SJSA1 (cell line): ENCODE measurements around the gene MRPL34. TPM values are rescaled to one million over a fixed set of nuclear protein-coding genes. Genes with fewer than 3 reads are reported as not detected.

ENCODE experiments used
- DNase-seq, 2 experiments: peaks; one replicate each; pipeline ENCODE4 v3.0.0-alpha.2; 2015 to 2020; ENCODE audit warnings: low spot score in 2 of 2, low read depth in 1 of 2
- H3K27ac ChIP-seq: fragments of 250-450 bp; sonication (Bioruptor Pico); 2 replicates; pipeline ENCODE4 v1.5.1; 2020; ENCODE audit warnings: mild to moderate bottlenecking, moderate library complexity
- H3K27me3 ChIP-seq: fragments of 250-450 bp; sonication (Bioruptor Pico); replicated peaks from 2 replicates; pipeline ENCODE4 v1.5.1; 2020; ENCODE audit warnings: mild to moderate bottlenecking, moderate library complexity
- H3K36me3 ChIP-seq: fragments of 250-450 bp; sonication (Bioruptor Pico); 2 replicates; pipeline ENCODE4 v1.5.1; 2020; ENCODE audit warnings: mild to moderate bottlenecking
- H3K4me1 ChIP-seq: fragments of 250-450 bp; sonication (Bioruptor Pico); replicated peaks from 2 replicates; pipeline ENCODE4 v1.6.1; 2021; ENCODE audit warnings: mild to moderate bottlenecking
- H3K4me3 ChIP-seq: fragments of 250-450 bp; sonication (Bioruptor Pico); 2 replicates; pipeline ENCODE4 v1.5.1; 2020; ENCODE audit warnings: mild to moderate bottlenecking
- H3K9me3 ChIP-seq: fragments of 250-450 bp; sonication (Bioruptor Pico); replicated peaks from 2 replicates; pipeline ENCODE4 v1.5.1; 2020; ENCODE audit warnings: mild to moderate bottlenecking
- total RNA-seq: library from RNA; depleted of rRNA; stranded (reverse); fragments of >200 nt; shearing (Covaris generic); gene quantifications from 2 replicates; pipeline ENCODE4 v1.2.3, GENCODE V29; 2014; rRNA removed

Gene MRPL34
- total RNA-seq, 1 experiment from 2014 or later, result 35.1 TPM

DNA sequence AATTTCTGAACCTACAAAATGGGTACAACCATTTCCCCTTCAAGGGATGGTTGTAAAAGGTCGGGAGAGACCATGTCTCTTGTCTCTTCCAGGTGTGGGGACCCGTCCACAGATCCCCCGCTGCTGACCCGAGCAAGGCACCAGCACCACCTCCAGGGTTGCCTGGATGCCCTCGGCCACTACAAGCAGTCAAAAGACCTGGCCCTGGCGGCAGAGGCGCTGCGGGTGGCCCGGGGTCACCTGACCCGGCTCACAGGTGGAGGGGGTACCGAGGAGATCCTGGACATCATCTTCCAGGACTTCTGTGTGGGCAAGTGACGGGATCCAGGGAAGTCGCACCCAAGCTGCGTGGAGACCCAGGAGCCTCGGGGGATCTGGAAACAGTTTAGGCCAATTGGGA is 35.7 kb downstream of the MRPL34 start:
- no peak overlapping the region for H3K27ac ChIP-seq
- no peak overlapping the region for H3K4me3 ChIP-seq
- peaks cover 19% of the 10 kb centered on the region for H3K4me1 ChIP-seq
- H3K9me3 ChIP-seq, result no peaks in the 10 kb centered on the region
- DNase-seq, result no peak
- H3K36me3 ChIP-seq, result peaks cover 9% of the 10 kb centered on the region
- H3K27me3 ChIP-seq, result no peaks in the 10 kb centered on the region

DNA sequence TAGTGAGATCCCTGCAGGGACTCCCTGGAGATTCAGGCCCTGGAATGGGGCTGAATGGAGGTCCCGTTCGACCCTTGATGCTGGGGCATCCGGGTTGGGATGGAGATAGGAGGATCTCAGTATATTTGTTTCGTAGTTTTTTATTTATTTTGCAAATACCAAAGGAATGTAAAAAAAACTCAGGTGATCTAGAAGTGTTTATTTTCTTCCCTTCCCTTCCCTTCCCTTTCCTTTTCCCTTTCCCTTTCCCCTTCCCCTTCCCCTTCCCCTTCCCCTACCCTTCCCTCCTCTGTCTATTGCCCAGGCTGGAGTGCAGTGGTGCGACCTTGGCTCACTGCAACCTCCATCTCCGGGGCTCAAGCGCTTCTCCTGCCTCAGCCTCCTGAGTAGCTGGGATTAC is 36.2 kb downstream of the MRPL34 start:
- no peaks in the 10 kb centered on the region for H3K9me3 ChIP-seq
- H3K4me1 ChIP-seq, result peaks cover 19% of the 10 kb centered on the region
- no peak for DNase-seq
- H3K4me3 ChIP-seq, result no peak overlapping the region
- peaks cover 9% of the 10 kb centered on the region for H3K36me3 ChIP-seq
- no peak overlapping the region for H3K27ac ChIP-seq
- H3K27me3 ChIP-seq, result no peaks in the 10 kb centered on the region

DNA sequence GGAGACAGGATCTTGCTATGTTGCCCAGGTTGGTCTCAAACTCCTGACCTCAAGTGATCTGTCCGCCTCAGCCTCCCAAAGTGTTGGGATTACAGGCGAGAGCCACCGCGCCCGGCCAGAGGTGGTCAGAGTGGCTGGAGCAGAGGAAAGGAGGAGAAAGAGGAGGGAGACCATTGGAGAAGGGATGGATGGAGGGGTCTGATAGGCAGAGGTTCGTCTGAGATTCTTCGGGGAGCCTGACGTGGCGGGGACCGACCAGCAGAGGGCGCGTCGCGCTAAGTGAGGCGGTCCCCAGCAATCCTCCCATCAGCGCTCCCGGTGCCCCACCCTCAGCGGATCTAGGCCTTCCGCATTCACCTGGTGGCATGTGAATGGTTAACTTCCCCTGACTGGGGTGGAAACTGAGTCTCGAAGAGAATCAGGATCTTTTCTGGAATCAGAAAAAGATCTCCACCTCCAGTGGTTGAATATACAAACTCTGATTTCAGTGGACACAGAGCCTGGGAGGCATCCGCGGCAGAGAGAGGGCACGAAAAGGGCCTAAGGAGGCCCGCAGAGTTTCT is 40.5 kb downstream of the MRPL34 start:
- Histone ChIP-seq H3K27me3 (no peaks in the 10 kb centered on the region), H3K4me1 (peaks cover 30% of the 10 kb centered on the region), H3K4me3 (no peak overlapping the region), H3K36me3 (no peaks in the 10 kb centered on the region), H3K9me3 (no peaks in the 10 kb centered on the region), H3K27ac (no peak overlapping the region)
- DNase-seq, result peak; percentile 53 to 73

DNA sequence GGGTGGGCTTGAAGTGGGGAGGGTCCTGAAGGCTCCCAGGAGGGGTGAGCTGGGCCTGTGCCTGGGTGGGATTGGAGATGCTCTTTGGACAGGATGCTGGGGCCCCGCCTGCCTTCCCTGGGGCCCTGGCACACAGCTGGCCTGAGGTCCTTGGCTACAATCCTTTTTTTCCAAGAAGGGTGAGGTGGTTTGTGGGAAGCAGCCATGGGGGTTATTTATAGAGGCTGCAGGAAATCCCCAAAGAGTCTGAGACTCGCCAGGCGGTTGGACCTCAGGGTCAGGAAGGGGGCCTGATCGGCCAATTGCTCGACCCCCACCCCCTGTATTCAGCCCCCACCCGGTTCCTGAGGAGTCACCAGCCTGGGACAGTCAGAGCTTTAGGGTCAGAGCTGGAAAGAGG is 41.7 kb downstream of the MRPL34 start:
- Histone ChIP-seq H3K4me1 (peaks cover 30% of the 10 kb centered on the region), H3K4me3 (no peak overlapping the region), H3K9me3 (no peaks in the 10 kb centered on the region), H3K27me3 (no peaks in the 10 kb centered on the region), H3K27ac (no peak overlapping the region), H3K36me3 (no peaks in the 10 kb centered on the region)
- DNase-seq, result no peak

DNA sequence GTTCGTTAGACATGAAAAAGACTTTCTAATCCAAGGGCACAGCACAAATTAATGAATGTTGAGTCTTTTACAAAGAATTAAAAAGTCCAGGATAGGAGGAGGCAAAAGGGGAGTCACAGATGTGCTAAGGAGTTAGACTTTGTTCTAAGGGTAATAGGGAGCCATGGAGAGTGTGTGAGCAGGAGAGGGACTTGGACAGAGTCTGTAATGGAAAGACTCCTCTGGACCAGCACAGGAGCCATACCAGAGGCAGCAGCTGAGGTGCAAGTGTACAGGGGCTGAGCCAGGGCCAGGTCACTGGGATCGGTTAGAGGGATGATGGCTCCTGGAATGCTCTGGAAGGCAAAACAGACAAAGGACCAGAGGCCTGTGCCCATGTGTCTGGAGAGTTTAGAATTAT is 42.2 kb downstream of the MRPL34 start:
- Histone ChIP-seq H3K36me3 (no peaks in the 10 kb centered on the region), H3K27ac (no peak overlapping the region), H3K27me3 (no peaks in the 10 kb centered on the region), H3K9me3 (no peaks in the 10 kb centered on the region), H3K4me3 (no peak overlapping the region), H3K4me1 (peaks cover 30% of the 10 kb centered on the region)
- DNase-seq, result no peak

DNA sequence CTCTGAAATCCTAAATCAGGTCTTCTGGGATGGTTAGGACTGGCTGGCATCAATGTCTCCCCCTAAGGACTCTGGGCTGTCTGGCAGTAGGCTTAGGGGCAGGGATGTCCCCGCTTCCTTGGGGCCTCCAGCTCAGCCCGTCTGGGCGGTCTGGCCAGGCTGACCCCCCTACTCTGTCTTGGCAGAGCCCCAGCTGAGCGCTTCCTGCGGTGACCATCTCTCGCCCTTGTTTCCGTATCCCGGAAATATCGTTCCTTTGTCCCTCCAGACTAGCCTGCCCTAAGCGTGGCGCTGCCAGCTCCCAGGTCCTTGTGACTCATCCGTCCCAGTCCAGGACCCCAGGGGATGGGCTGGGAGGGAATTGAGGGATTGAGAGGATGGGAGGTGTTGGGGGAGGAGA is 43.0 kb downstream of the MRPL34 start:
- Histone ChIP-seq H3K36me3 (no peaks in the 10 kb centered on the region), H3K27me3 (no peaks in the 10 kb centered on the region), H3K4me1 (peaks cover 30% of the 10 kb centered on the region), H3K27ac (peak overlapping the region; percentile 8; the same call in 1 of the 2 replicates), H3K9me3 (no peaks in the 10 kb centered on the region), H3K4me3 (no peak overlapping the region)
- peak; percentile 81 to 92 for DNase-seq

DNA sequence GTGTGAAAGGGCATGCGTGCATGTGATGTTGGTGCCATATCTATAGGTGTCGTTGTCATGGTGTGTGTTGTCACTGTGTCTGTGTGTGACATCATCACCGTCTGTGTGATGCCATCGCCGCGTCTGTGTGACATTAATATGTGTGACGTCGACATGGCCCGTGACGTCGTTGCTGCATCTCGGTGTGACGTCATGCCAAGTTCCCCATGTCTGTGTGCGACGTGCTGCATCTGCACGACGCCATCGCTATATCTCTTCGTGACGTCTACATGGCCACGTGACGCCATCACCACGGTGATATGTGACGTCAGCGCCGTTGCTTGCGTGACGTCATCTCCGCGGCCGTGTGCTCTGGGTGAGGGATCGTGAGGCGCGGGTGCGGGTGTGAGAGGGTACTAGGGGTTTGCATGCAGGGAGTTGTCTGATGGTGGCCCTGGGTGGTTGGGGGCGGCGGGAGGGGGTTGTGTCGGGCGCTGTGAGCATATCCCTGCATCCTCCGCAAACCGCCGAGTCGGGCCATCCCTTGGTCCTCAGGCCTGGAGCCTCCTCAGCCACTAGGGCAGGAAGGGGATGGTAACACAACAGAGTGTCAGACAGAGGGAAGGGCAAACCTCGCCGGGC is 46.3 kb downstream of the MRPL34 start:
- Histone ChIP-seq H3K4me3 (no peak overlapping the region), H3K36me3 (no peaks in the 10 kb centered on the region), H3K27ac (no peak overlapping the region), H3K9me3 (no peaks in the 10 kb centered on the region), H3K4me1 (peaks cover 23% of the 10 kb centered on the region), H3K27me3 (no peaks in the 10 kb centered on the region)
- DNase-seq, result no peak

DNA sequence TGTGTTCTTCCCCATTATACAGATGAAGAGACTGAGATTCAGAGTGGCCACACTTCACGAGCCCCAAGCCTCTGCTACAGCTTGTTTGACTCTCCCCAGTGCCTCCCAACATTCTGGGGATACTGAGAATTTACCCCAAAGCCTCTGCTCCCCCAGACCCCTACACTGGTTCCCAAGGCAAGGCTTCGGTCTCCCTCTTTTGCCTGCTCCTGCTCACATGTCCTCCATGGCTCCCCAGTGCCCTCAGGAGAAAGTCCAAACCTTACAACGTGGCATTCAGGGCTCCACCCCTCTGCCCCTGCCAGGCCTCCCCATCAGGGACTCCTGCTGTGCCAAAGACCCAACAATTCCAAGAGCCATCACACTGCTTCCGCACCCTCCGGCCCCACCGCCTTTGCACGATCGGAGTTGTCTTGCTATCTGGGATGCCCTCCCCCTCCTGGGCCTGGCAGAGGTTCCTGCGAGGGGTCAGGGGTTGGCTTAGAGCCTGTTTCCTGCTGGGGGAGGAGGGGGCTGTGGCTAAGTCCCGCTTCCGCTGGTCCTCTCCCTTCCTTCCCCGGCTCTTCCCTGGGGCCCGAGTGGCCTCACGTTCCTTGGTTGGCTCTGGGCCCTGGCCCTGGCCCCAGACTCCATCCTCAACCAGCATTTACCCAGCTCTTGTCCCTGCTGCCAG is 47.1 kb downstream of the MRPL34 start:
- H3K27me3 ChIP-seq, result no peaks in the 10 kb centered on the region
- H3K4me1 ChIP-seq, result peaks cover 16% of the 10 kb centered on the region
- no peak overlapping the region for H3K4me3 ChIP-seq
- H3K27ac ChIP-seq, result no peak overlapping the region
- H3K36me3 ChIP-seq, result no peaks in the 10 kb centered on the region
- DNase-seq, result no peak
- no peaks in the 10 kb centered on the region for H3K9me3 ChIP-seq

DNA sequence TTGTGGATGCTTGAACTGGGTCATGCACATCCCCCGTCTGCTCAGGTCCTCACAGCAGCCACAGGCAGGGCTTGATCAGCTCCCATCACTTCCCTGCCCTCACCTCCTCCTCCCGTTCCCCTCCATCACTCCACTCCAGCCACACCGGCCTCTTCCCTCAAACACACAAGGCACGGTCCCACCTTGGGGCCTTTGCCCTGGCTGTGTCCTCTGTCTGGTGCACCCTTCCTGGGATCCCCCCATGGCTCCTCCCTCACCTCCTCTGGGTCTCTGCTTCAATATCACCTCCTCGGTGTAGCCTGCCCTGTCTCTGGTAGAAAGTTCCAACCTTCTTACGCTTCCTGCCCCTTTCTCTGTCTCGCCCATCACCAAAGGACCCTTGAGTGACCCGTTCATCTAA is 47.7 kb downstream of the MRPL34 start:
- Histone ChIP-seq H3K4me1 (peaks cover 16% of the 10 kb centered on the region), H3K4me3 (no peak overlapping the region), H3K9me3 (no peaks in the 10 kb centered on the region), H3K36me3 (no peaks in the 10 kb centered on the region), H3K27ac (no peak overlapping the region), H3K27me3 (no peaks in the 10 kb centered on the region)
- no peak for DNase-seq

Other genes with a start within 250 kb of the MRPL34 start
- 19.1 and 21.5 TPM in 2 replicates for gene HAUS8, start 230.4 kb upstream of the MRPL34 start, total RNA-seq
- 26.7 and 39.9 TPM in 2 replicates for gene MYO9B, start 230.1 kb upstream of the MRPL34 start, total RNA-seq
- 23.1 and 38.4 TPM in 2 replicates for gene USE1, start 90.5 kb upstream of the MRPL34 start, total RNA-seq
- gene OCEL1, start 79.6 kb upstream of the MRPL34 start, total RNA-seq, result 10.6 TPM in 1 of 2 replicates, not detected in the other
- gene NR2F6, start 60.0 kb upstream of the MRPL34 start, total RNA-seq, result 55.1 and 64.8 TPM in 2 replicates
- gene USHBP1, start 41.1 kb upstream of the MRPL34 start, total RNA-seq, result not detected in 2 replicates
- gene BABAM1, start 38.4 kb upstream of the MRPL34 start, total RNA-seq, result 138 and 146 TPM in 2 replicates
- gene ANKLE1, start 24.0 kb upstream of the MRPL34 start, total RNA-seq, result 0.16 TPM in 1 of 2 replicates, not detected in the other
- 2.3 and 5.2 TPM in 2 replicates for gene ABHD8, start 2.4 kb upstream of the MRPL34 start, total RNA-seq
- gene DDA1, start 3.7 kb downstream of the MRPL34 start, total RNA-seq, result 74.7 and 107 TPM in 2 replicates
- 2.9 and 5.3 TPM in 2 replicates for gene ANO8, start 29.0 kb downstream of the MRPL34 start, total RNA-seq
- 19.5 and 31.6 TPM in 2 replicates for gene GTPBP3, start 31.7 kb downstream of the MRPL34 start, total RNA-seq
- not detected in 2 replicates for gene PLVAP, start 71.5 kb downstream of the MRPL34 start, total RNA-seq
- not detected in 2 replicates for gene CCDC194, start 88.3 kb downstream of the MRPL34 start, total RNA-seq
- 0.45 and 3.8 TPM in 2 replicates for gene BST2, start 99.8 kb downstream of the MRPL34 start, total RNA-seq
- 58.5 and 67.9 TPM in 2 replicates for gene MVB12A, start 114.2 kb downstream of the MRPL34 start, total RNA-seq
- gene TMEM221, start 142.8 kb downstream of the MRPL34 start, total RNA-seq, result not detected in 2 replicates
- not detected in 2 replicates for gene NXNL1, start 155.1 kb downstream of the MRPL34 start, total RNA-seq
- gene SLC27A1, start 164.7 kb downstream of the MRPL34 start, total RNA-seq, result 4.0 and 4.8 TPM in 2 replicates
- 51.5 and 58.5 TPM in 2 replicates for gene PGLS, start 205.8 kb downstream of the MRPL34 start, total RNA-seq
- gene COLGALT1, start 249.8 kb downstream of the MRPL34 start, total RNA-seq, result 73.9 and 114 TPM in 2 replicates